Fibroblast of pulmonary artery (primary cell): ENCODE results near the gene ZNF669.

Source experiments
- DNase-seq: peaks from one replicate; pipeline ENCODE4 v3.0.0-alpha.2; 2010; ENCODE audit warnings: low read depth
- H3K4me3 ChIP-seq: replicated peaks from 2 replicates; pipeline ENCODE4 v1.5.1; 2011; ENCODE audit warnings: low read depth, mild to moderate bottlenecking, control low read depth, low read length, moderate library complexity
- CTCF ChIP-seq: IDR thresholded peaks from 2 replicates; pipeline ENCODE4 v1.5.1; 2011; ENCODE audit warnings: mild to moderate bottlenecking, control low read depth, low read length, inconsistent platforms; ENCODE audit errors: missing control alignments

The ZNF669 gene

DNA sequence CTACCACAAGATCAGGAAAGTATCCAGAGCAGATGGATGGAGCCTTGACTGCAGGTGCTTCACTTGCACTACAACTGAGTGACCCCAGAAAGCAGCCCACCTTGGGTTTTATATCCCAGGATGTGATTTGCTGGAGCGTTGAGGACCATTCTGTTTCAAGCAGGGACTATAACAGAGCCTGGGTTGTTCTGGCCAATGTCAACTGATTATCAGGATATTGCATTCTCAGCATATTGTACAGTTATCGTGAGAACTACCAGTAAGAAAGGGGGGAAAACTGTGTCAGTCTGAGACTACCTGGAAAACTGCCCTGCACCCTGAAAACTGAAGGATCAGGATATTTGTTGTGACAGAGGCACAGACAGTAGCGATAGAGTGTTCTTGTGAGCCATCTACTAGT, 8.0 kb downstream of the ZNF669 start:
- TF ChIP-seq CTCF = no peak
- no peak overlapping the region for H3K4me3 ChIP-seq
- no peak for DNase-seq

GRCh38 chr1:247090455-247090854, 13.7 kb downstream of the ZNF669 start:
- no peak for DNase-seq
- TF ChIP-seq CTCF = no peak
- no peak overlapping the region for H3K4me3 ChIP-seq

DNA sequence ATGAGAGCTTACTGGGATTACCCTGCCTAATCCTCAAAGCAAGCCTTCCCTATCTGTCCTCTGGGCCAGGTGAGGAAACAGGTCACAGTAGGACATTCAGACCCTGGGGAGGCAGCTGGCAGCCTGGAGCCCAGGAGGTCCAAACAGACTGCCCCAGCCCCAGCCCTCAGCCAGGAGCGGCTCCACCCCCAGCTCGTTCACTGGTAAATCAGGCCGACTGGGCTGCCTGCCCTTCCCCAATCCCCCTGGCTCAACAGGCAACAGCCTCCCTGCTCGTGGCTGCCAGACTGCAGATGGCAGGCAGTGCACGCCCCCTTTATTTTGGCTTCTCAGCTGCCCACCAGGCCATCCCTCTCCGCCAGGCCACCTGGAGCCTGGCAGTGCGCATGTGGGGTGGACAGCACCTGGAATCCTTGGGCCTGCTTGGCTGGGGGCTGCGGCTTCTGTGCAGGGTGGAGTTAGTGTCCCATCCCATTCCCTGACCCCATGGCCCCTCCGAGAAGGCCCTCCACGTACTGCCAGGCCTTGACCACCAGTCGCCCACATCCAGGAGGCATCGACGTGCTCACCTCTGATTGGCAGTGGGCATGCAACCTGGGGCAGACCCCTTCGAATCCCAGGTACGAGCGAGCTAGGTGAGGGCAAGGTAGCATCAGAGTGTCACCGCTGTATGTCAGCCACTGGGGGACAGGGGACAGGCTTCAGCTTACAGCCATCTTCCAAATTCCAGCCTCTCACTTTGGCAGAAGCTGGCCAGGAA, 14.4 kb downstream of the ZNF669 start:
- no peak overlapping the region for H3K4me3 ChIP-seq

GRCh38 chr1:247088967-247089366, 15.2 kb downstream of the ZNF669 start:
- no peak overlapping the region for H3K4me3 ChIP-seq
- TF ChIP-seq CTCF = no peak
- DNase-seq = no peak

More for the DNA sequence above, 14.4 kb downstream of the ZNF669 start:
- no peak for TF ChIP-seq CTCF
- DNase-seq = no peak

GRCh38 chr1:247087256-247087655, 16.9 kb downstream of the ZNF669 start:
- TF ChIP-seq CTCF = no peak
- H3K4me3 ChIP-seq = no peak overlapping the region
- DNase-seq = no peak

- no peak overlapping the region for H3K4me3 ChIP-seq
- DNase-seq = no peak
- no peak for TF ChIP-seq CTCF
Observed at GRCh38 chr1:247085310-247085709, 18.8 kb downstream of the ZNF669 start.

DNA sequence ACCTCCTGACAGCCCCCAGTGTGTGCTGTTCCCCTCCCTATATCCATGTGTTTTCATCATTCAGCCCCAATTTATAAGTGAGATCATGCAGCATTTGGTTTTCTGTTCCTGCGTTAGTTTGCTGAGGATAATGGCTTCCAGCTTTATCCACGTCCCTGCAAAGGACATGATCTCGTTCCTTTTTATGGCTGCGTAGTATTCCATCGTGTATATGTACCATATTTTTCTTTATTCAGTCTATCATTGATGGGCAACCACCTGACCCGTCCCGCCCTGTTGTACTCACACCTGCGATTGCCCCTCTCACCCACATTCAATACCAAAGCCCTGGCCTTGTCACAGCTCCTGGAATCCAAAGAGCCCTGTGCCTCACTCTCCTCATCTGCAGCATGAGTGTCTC, 19.4 kb downstream of the ZNF669 start:
- TF ChIP-seq CTCF = no peak
- DNase-seq = no peak
- H3K4me3 ChIP-seq = no peak overlapping the region
